SU-DHL-6 (cell line): ENCODE results near the gene ITPR1.

Experiments
- H2AFZ ChIP-seq: fragments of 200-600 bp; sonication (generic); 2 replicates; pipeline ENCODE4 v1.6.1; 2014; ENCODE audit warnings: low read depth, mild to moderate bottlenecking, moderate library complexity, mixed read lengths, antibody characterized with exemption, low read length; ENCODE audit not compliant: severe bottlenecking
- H3F3A ChIP-seq: fragments of 200-600 bp; shearing (Covaris generic); 2 replicates; pipeline ENCODE4 v1.6.0; 2016; ENCODE audit warnings: antibody characterized with exemption, mild to moderate bottlenecking; ENCODE audit not compliant: insufficient read depth
- H3K27ac ChIP-seq: fragments of 200-600 bp; sonication (generic); 2 replicates; pipeline ENCODE4 v1.5.1; 2016; ENCODE audit warnings: low read depth, mild to moderate bottlenecking, low read length, moderate library complexity, mixed read lengths
- H3K27me3 ChIP-seq: fragments of 200-600 bp; sonication (generic), shearing (Covaris generic); 2 replicates; pipeline ENCODE4 v1.6.0; 2014; ENCODE audit warnings: mild to moderate bottlenecking, low read length
- H3K36me3 ChIP-seq: fragments of 200-600 bp; sonication (generic); 2 replicates; pipeline ENCODE4 v1.6.1; 2014; ENCODE audit warnings: mild to moderate bottlenecking, low read length, mixed read lengths
- H3K4me2 ChIP-seq: fragments of 300-600, 200-600 bp; shearing (Covaris generic), sonication (generic); 2 replicates; pipeline ENCODE4 v1.6.0; 2014; ENCODE audit warnings: low read length, low read depth, mild to moderate bottlenecking; ENCODE audit not compliant: poor library complexity, severe bottlenecking
- H3K4me3 ChIP-seq: fragments of 200-600 bp; sonication (generic); 2 replicates; pipeline ENCODE4 v1.5.1; 2014; ENCODE audit warnings: antibody characterized with exemption, low read length, mild to moderate bottlenecking, mixed read lengths; ENCODE audit not compliant: insufficient read depth, poor library complexity, severe bottlenecking
- H3K79me2 ChIP-seq: fragments of 200-600 bp; sonication (generic); 2 replicates; pipeline ENCODE4 v1.6.1; 2014; ENCODE audit warnings: mild to moderate bottlenecking, low read length, moderate library complexity; ENCODE audit not compliant: insufficient read depth
- H3K9ac ChIP-seq: fragments of 200-600 bp; sonication (generic); 2 replicates; pipeline ENCODE4 v1.7.0; 2014; ENCODE audit warnings: mild to moderate bottlenecking, low read length
- H3K9me2 ChIP-seq: fragments of 200-600 bp; sonication (generic); replicated peaks from 2 replicates; pipeline ENCODE4 v1.6.1; 2014; ENCODE audit warnings: low read length; ENCODE audit not compliant: insufficient read depth
- H3K9me3 ChIP-seq: fragments of 200-600 bp; sonication (generic); 2 replicates; pipeline ENCODE4 v1.6.1; 2014; ENCODE audit warnings: low read length, mixed read lengths; ENCODE audit not compliant: insufficient read depth
- H4K20me1 ChIP-seq: fragments of 200-600 bp; sonication (generic); 2 replicates; pipeline ENCODE4 v1.6.1; 2014; ENCODE audit warnings: low read depth, mild to moderate bottlenecking, antibody characterized with exemption, low read length, moderate library complexity, mixed read lengths
- CTCF ChIP-seq: fragments of 200-600 bp; sonication (generic); IDR thresholded peaks from one replicate; pipeline ENCODE4 v1.5.1; 2017; ENCODE audit warnings: antibody characterized with exemption, mild to moderate bottlenecking, low read length, moderate library complexity; ENCODE audit not compliant: insufficient read depth, poor library complexity, severe bottlenecking
- EZH2phosphoT487 ChIP-seq: fragments of 200-600 bp; sonication (generic), shearing (Covaris generic); conservative IDR thresholded peaks from 2 replicates; pipeline ENCODE4 v1.6.1; 2018; ENCODE audit warnings: mild to moderate bottlenecking, antibody characterized with exemption, low read length, moderate library complexity, mixed read lengths

ITPR1 gene

GRCh38 chr3:4552811-4553210 lies 59.7 kb downstream of the ITPR1 start:
- Histone ChIP-seq H3K9ac (no peak overlapping the region), H3K4me3 (no peak overlapping the region), H2AFZ (no peak overlapping the region), H3K9me3 (no peaks in the 10 kb centered on the region), H3K27ac (no peak overlapping the region), H3K27me3 (no peaks in the 10 kb centered on the region), H3K4me2 (no peak overlapping the region), H4K20me1 (no peaks in the 10 kb centered on the region), H3F3A (no peaks in the 10 kb centered on the region), H3K79me2 (no peaks in the 10 kb centered on the region), H3K36me3 (no peaks in the 10 kb centered on the region), H3K9me2 (no peaks in the 10 kb centered on the region)
- TF ChIP-seq EZH2phosphoT487 = no peak
- no peak for TF ChIP-seq CTCF

DNA sequence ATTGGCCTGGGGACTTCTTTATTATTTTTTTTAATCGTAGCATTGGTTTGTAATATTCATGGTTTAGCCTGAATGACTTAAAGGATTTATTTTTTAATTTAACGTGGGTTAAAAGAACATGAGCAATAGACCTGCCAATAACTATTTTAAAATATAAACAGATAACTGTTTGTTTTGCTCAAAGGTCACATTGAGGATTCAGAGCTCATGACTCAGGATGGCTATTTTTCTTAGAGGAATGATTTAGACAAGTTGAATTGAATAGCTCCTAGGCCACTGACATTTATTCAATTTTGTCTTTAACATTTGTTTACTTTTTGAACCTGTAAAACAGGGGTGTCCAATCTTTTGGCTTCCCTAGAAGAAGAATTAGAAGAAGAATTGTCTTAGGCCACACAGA lies 68.5 kb downstream of the ITPR1 start:
- no peaks in the 10 kb centered on the region for H4K20me1 ChIP-seq
- no peaks in the 10 kb centered on the region for H3K9me2 ChIP-seq
- no peaks in the 10 kb centered on the region for H3K27me3 ChIP-seq
- no peak overlapping the region for H3K4me2 ChIP-seq
- H3K79me2 ChIP-seq = no peaks in the 10 kb centered on the region
- no peaks in the 10 kb centered on the region for H3F3A ChIP-seq
- H2AFZ ChIP-seq = no peak overlapping the region
- H3K9me3 ChIP-seq = no peaks in the 10 kb centered on the region
- H3K9ac ChIP-seq = no peak overlapping the region
- H3K27ac ChIP-seq = no peak overlapping the region
- no peak overlapping the region for H3K4me3 ChIP-seq
- H3K36me3 ChIP-seq = no peaks in the 10 kb centered on the region
- TF ChIP-seq EZH2phosphoT487 (no peak), CTCF (no peak)

DNA sequence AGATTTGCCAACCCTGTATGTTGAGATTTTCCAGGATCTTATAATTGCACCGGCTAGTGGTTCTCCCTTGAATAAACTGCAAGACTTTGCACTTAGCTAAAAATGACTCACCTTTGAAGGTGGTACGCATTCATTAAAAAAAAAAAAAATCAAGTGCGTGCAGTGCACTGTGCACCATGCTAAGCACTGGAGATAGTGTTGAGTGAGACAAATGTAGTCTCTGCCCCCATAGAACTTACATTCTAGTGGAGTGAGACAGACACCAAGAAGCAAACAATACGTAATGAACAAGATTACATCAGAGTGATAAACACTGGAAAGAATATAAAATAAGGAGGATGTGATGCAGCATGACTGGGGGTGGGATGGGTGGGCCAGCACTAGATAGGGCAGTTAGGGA lies 69.4 kb downstream of the ITPR1 start:
- H2AFZ ChIP-seq = no peak overlapping the region
- H3K4me2 ChIP-seq = no peak overlapping the region
- H3F3A ChIP-seq = no peaks in the 10 kb centered on the region
- H3K79me2 ChIP-seq = no peaks in the 10 kb centered on the region
- no peak overlapping the region for H3K9ac ChIP-seq
- H3K9me2 ChIP-seq = no peaks in the 10 kb centered on the region
- TF ChIP-seq EZH2phosphoT487 (no peak), CTCF (no peak)
- no peaks in the 10 kb centered on the region for H4K20me1 ChIP-seq
- no peaks in the 10 kb centered on the region for H3K27me3 ChIP-seq
- H3K27ac ChIP-seq = no peak overlapping the region
- no peaks in the 10 kb centered on the region for H3K36me3 ChIP-seq
- H3K4me3 ChIP-seq = no peak overlapping the region
- H3K9me3 ChIP-seq = no peaks in the 10 kb centered on the region

- H3K36me3 ChIP-seq = no peaks in the 10 kb centered on the region
- H3K27me3 ChIP-seq = no peaks in the 10 kb centered on the region
- no peaks in the 10 kb centered on the region for H4K20me1 ChIP-seq
- H3K9me3 ChIP-seq = no peaks in the 10 kb centered on the region
- no peak overlapping the region for H2AFZ ChIP-seq
- H3K79me2 ChIP-seq = no peaks in the 10 kb centered on the region
- H3K27ac ChIP-seq = no peak overlapping the region
- no peak for TF ChIP-seq CTCF
- no peak for TF ChIP-seq EZH2phosphoT487
- H3K4me3 ChIP-seq = no peak overlapping the region
- H3K9ac ChIP-seq = no peak overlapping the region
- no peaks in the 10 kb centered on the region for H3F3A ChIP-seq
- no peak overlapping the region for H3K4me2 ChIP-seq
- no peaks in the 10 kb centered on the region for H3K9me2 ChIP-seq
Observed at GRCh38 chr3:4564270-4564669, 71.1 kb downstream of the ITPR1 start.
